AG09309 (cell line): ENCODE results near the gene NPHP4.

Source experiments
- DNase-seq: peaks from one replicate; pipeline ENCODE4 v3.0.0-alpha.2; 2010; ENCODE audit warnings: low read depth
- H3K4me3 ChIP-seq: 2 replicates; pipeline ENCODE4 v1.5.1; 2011; ENCODE audit warnings: mild to moderate bottlenecking, low read depth, low read length, moderate library complexity; ENCODE audit not compliant: control insufficient read depth
- TF ChIP-seq, protein P1 (sequence below): IDR thresholded peaks from 2 replicates; pipeline ENCODE4 v1.5.1; 2011; ENCODE audit warnings: mild to moderate bottlenecking, low read depth, low read length, inconsistent platforms; ENCODE audit not compliant: insufficient read depth, control insufficient read depth; ENCODE audit errors: missing control alignments

The NPHP4 gene

DNA sequence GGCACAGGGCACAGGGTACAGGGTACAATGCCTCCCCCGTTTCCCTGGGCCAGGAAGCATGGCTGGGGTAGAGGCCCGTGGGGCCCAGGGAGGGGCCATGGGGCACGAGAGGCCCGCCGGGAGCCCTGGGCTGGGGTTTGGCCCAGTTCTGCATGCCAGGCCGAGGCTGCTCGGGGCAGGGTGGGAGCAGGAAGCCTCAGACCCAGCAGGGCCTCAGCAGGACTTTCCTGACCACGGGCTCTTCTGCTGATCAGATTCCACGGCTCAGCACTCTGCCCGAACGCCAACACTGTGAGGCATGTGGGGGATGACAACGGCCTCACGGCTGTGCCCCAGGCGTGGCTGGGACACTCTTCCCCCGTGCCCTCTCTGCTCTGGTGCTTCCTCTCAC, 104.3 kb downstream of the NPHP4 start:
- DNase-seq, result no peak
- H3K4me3 ChIP-seq, result no peak overlapping the region

DNA sequence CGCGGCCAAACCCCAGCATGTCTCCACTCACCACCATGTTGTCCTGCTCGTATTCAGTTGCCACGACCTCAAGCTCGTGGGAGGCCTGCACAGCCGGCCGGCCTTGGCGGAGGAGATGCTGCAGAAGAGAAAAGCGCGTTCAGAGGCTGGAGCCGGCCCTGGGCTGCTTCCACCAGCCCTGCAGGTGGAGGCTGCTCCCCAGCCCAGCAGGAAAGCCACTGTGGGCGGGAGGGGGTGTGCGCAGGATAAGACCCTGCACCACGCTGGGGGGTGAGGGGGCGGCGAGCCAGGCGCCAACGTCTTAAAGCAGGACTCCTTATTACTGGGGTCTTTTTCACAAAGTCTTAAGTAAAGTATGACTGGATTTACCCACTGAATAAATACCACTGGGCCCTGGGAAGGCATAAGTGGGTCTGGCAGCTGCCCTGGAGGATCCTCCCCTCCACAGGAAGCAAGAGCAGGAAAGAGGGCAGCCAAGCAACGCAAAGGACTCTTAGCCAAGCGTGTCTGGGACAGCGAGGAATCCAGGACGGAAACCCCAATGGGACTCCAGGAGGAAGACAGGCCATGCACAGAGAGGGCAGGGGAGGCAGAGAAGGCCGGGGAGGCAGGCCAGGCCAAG, 104.8 kb downstream of the NPHP4 start:
- DNase-seq, result no peak
- TF ChIP-seq, protein P1, sequence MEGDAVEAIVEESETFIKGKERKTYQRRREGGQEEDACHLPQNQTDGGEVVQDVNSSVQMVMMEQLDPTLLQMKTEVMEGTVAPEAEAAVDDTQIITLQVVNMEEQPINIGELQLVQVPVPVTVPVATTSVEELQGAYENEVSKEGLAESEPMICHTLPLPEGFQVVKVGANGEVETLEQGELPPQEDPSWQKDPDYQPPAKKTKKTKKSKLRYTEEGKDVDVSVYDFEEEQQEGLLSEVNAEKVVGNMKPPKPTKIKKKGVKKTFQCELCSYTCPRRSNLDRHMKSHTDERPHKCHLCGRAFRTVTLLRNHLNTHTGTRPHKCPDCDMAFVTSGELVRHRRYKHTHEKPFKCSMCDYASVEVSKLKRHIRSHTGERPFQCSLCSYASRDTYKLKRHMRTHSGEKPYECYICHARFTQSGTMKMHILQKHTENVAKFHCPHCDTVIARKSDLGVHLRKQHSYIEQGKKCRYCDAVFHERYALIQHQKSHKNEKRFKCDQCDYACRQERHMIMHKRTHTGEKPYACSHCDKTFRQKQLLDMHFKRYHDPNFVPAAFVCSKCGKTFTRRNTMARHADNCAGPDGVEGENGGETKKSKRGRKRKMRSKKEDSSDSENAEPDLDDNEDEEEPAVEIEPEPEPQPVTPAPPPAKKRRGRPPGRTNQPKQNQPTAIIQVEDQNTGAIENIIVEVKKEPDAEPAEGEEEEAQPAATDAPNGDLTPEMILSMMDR, result no peak
- no peak overlapping the region for H3K4me3 ChIP-seq

More for the DNA sequence above, 104.3 kb downstream of the NPHP4 start:
- TF ChIP-seq, protein P1, result no peak

GRCh38 chr1:5886541-5887348, 105.5 kb downstream of the NPHP4 start:
- DNase-seq, result no peak
- TF ChIP-seq, protein P1, result no peak
- H3K4me3 ChIP-seq, result no peak overlapping the region

DNA sequence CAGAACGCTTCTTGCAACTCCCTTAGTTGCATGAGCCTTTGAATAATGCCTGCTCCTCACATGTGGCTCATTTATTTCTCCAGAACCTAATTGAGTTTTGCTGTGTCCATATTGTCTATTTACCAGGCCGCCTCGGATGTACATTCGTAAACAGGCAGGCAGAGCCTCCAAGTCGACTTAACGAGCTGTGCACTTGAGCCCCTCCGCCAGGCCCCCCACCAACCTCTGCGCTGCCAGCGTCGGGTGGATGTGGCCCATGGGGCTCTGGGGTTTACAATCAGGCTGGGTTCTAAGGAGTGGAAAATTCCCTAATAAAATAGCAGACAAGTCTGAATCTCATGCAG, 106.1 kb downstream of the NPHP4 start:
- no peak overlapping the region for H3K4me3 ChIP-seq
- TF ChIP-seq, protein P1, result no peak
- no peak for DNase-seq

GRCh38 chr1:5885471-5886139, 106.6 kb downstream of the NPHP4 start:
- DNase-seq, result no peak
- TF ChIP-seq, protein P1, result no peak
- no peak overlapping the region for H3K4me3 ChIP-seq

GRCh38 chr1:5884110-5884509, 108.1 kb downstream of the NPHP4 start:
- TF ChIP-seq, protein P1, result no peak
- no peak overlapping the region for H3K4me3 ChIP-seq
- no peak for DNase-seq
